ENCODE results near the gene IZUMO1. TPM values are rescaled to one million over a fixed set of nuclear protein-coding genes. Genes with fewer than 3 reads are reported as not detected.

IZUMO1 gene
- total RNA-seq, 1 donor from 2014 or later, result 2.9 TPM

DNA sequence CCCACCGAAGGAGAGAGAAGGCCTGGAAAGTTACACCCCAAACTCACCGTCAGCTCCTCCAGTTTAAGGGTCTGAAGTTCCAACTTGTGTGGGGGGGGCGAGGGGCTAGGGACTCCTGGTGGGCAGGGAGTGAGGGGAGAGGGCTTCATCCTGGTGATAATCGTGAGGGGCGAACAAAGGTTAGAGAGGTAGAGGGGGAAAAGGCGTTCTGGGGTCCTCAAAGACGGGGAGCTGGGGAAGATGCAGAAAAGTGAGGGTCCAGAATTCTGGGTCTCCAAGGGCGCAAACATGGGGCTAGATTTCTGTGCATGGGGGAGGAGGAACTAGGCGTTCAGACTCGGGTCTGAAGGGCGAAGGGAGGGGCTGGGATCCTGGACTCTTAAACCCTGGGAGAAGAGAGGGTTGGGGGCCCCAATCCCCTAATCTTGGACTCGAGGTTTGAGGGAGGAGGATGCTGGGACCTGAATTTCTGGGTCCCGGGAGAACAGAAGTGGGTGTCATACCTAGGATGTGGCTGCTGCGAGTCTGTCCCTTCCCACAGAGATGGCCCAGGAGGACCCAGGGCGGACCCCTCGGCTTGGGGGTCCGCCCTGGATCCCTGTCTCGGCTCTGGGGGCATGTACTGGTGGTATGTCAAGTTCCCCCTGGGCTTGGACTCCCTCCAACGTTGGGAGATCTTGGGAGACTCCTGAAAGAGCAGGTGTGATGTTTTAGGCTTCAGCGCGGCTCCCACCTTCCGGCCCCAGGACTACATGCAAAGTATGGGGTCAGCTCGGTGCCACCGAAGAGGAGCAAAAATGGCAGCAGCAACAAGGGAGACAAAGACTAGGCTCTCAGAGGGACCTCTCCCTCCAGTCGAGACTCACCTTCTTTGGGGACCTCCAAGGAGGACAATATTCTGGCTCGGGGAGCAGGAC is 31.7 kb downstream of the IZUMO1 start:
- H3K27ac ChIP-seq, result peak overlapping the region; percentile 82
- TF ChIP-seq, protein P1, sequence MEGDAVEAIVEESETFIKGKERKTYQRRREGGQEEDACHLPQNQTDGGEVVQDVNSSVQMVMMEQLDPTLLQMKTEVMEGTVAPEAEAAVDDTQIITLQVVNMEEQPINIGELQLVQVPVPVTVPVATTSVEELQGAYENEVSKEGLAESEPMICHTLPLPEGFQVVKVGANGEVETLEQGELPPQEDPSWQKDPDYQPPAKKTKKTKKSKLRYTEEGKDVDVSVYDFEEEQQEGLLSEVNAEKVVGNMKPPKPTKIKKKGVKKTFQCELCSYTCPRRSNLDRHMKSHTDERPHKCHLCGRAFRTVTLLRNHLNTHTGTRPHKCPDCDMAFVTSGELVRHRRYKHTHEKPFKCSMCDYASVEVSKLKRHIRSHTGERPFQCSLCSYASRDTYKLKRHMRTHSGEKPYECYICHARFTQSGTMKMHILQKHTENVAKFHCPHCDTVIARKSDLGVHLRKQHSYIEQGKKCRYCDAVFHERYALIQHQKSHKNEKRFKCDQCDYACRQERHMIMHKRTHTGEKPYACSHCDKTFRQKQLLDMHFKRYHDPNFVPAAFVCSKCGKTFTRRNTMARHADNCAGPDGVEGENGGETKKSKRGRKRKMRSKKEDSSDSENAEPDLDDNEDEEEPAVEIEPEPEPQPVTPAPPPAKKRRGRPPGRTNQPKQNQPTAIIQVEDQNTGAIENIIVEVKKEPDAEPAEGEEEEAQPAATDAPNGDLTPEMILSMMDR (IDR thresholded peaks at IDR 0.05), result no peak
- no peaks in the 10 kb centered on the region for H3K27me3 ChIP-seq (ENCODE audit: low read depth)
- H3K36me3 ChIP-seq, result no peaks in the 10 kb centered on the region
- peak overlapping the region; percentile 81 for H3K4me3 ChIP-seq
- no peaks in the 10 kb centered on the region for H3K9me3 ChIP-seq
- DNase-seq, result peak; percentile 49
- H3K4me1 ChIP-seq, result peaks cover 45% of the 10 kb centered on the region
- intact Hi-C loops (cut with DNase I), result no loop called here
- ATAC-seq, result no peak

DNA sequence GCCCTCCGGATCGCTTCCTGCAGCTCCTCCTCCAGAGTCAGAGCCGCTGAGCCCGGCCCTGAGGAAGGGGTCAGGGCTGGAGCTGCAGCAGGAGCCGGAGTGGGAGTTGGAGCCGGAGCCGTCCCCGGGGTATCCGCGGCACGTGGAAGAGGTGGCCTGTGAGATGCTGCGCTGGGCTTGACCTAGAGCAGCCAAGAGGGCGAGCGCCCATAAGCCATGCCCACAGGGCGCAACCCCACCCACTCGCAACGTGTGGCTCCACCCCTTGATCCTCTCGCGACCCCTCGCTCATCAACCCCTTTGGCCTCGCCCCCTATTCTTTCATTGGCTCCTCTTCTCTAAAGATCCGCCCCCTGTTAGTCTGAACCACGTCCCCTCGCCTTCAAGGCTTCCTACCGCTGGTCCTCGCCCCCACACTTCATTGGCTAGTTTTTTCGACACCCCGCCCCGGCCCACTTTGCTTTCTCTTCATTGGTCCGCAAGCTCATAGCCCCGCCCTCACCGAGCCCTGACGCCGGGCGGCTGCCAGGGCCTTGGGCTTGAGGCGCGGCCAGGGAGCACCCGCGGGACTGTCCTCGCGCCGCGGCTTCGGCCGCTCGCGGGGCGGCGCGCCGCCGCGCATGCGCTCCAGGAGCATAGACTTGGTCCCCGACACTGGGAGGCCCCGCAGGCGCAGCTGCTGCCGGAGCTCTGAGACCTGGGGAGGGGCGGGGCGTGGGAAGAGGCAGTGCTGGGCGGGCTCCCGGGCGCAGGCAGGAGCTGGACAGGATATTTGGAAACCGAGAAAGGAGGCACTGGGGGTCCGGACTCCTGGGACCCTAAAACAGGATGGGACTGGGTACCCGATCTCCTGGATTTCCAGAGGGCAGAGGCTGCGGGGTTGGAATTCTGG is 32.6 kb downstream of the IZUMO1 start:
- ATAC-seq, result peak; percentile 97 to 98
- H3K9me3 ChIP-seq, result no peaks in the 10 kb centered on the region
- H3K27me3 ChIP-seq (ENCODE audit: low read depth), result no peaks in the 10 kb centered on the region
- TF ChIP-seq, protein P1 (IDR thresholded peaks at IDR 0.05), result no peak
- intact Hi-C loops (cut with DNase I), result no loop called here
- H3K4me3 ChIP-seq, result peak overlapping the region; percentile 81
- H3K36me3 ChIP-seq, result no peaks in the 10 kb centered on the region
- DNase-seq, result peak; percentile 99
- peaks cover 36% of the 10 kb centered on the region for H3K4me1 ChIP-seq
- peak overlapping the region; percentile 82 for H3K27ac ChIP-seq

DNA sequence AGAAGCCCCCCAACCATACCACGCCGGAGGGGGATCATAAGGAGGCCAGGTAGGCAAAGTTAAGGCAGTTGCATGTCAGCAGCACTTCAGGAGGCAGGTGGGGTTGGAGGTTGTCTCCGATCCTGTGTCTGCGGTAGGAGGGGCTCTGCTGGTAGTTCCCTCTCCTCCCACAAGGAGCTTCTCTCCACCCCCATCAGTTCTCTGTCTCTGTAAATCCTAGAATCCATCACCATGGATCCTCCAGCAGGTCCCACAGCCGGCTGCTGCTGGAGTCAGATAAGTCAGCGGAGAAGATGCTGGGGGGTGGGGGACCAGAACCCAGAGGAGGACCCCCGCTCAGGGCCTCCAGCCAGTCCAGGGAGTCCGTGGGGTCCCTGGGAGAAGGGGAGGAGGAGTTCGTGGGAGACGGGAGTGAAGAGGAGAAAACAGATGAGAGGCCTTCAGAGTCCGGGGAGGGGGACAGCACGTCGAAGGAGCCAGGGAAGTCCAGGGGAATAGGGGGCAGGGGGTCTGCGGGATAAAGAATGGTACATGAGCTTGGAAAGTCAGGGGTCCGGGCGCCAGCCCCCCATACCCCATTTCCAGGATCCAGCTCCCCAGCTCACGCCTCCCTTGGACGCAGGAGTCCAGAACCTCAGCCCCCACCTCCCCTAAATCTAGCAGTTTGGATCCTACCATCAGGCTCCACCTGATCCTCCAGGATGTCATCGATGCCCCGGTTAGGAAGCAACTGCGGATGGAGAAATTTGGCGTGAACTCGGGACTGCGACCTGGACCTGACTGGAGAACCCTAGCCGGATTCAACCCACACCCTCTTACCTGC is 33.5 kb downstream of the IZUMO1 start:
- Histone ChIP-seq H3K36me3 (no peaks in the 10 kb centered on the region), H3K9me3 (no peaks in the 10 kb centered on the region), H3K4me1 (peaks cover 34% of the 10 kb centered on the region), H3K27me3 (ENCODE audit: low read depth) (no peaks in the 10 kb centered on the region), H3K4me3 (peak overlapping the region; percentile 81), H3K27ac (peak overlapping the region; percentile 60)
- TF ChIP-seq, protein P1 (IDR thresholded peaks at IDR 0.05), result no peak
- DNase-seq (no peak), ATAC-seq (no peak)
- intact Hi-C loops (cut with DNase I), result no loop called here

DNA sequence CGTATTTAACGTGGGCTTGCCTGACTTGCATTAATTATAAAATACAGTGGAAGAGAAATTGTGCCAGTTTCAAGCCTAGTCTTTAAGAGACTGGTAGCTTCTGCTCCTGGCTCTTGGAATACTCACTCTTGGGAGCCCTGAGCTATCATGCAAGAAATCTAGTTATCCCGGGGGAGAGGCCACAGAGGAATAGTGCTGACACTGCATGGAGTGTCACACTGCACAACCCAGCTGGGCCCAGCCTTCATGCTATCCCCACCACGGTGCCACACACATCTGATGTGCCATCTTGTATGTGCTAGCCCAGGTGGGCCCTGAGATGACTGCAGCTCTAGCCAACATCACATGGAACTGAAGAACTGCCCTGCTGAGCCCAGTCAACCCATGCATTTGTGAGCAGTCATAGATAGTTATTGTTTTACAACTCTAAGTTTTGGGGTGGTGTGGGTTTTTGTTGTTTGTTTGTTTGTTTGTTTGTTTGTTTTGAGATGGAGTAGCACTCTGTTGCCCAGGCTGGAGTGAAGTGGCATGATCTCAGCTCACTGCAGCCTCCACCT is 35.5 kb downstream of the IZUMO1 start:
- H3K4me3 ChIP-seq, result no peak overlapping the region
- H3K9me3 ChIP-seq, result no peaks in the 10 kb centered on the region
- H3K27ac ChIP-seq, result no peak overlapping the region
- intact Hi-C loops (cut with DNase I), result no loop called here
- H3K27me3 ChIP-seq (ENCODE audit: low read depth), result no peaks in the 10 kb centered on the region
- ATAC-seq, result no peak
- peaks cover 23% of the 10 kb centered on the region for H3K4me1 ChIP-seq
- TF ChIP-seq, protein P1 (IDR thresholded peaks at IDR 0.05), result no peak
- DNase-seq, result no peak
- no peaks in the 10 kb centered on the region for H3K36me3 ChIP-seq

All from lower lobe of right lung (tissue), 2 donors.